HEK293 (cell line): ENCODE results near the gene GDPGP1.

Source experiments
- KLF10 ChIP-seq: fragments of 450-650 bp; IDR thresholded peaks from 2 replicates; pipeline ENCODE4 v1.5.1; 2018; ENCODE audit warnings: missing biosample characterization, mild to moderate bottlenecking, missing genetic modification characterization
- KLF16 ChIP-seq: fragments of 450-650 bp; formaldehyde crosslinking; IDR thresholded peaks from 2 replicates; pipeline ENCODE4 v1.5.1; 2017; ENCODE audit warnings: missing biosample characterization, missing genetic modification characterization
- YY1 ChIP-seq: fragments of 450-650 bp; formaldehyde crosslinking; IDR thresholded peaks from 2 replicates; pipeline ENCODE4 v1.5.1; 2018; ENCODE audit warnings: missing biosample characterization, missing genetic modification characterization
- ZNF133 ChIP-seq: fragments of 450-650 bp; formaldehyde crosslinking; IDR thresholded peaks from 2 replicates; pipeline ENCODE4 v1.5.1; 2016; ENCODE audit warnings: missing biosample characterization, missing genetic modification characterization
- ZNF549 ChIP-seq: fragments of 450-650 bp; IDR thresholded peaks from 2 replicates; pipeline ENCODE4 v1.5.1; 2018; ENCODE audit warnings: missing biosample characterization, missing genetic modification characterization, mild to moderate bottlenecking, inconsistent platforms, moderate library complexity
- ZNF660 ChIP-seq: fragments of 450-650 bp; IDR thresholded peaks from 2 replicates; pipeline ENCODE4 v1.5.1; 2018; ENCODE audit warnings: missing biosample characterization, mild to moderate bottlenecking, missing genetic modification characterization
- ZNF707 ChIP-seq: fragments of 450-650 bp; formaldehyde crosslinking; IDR thresholded peaks from 2 replicates; pipeline ENCODE4 v1.5.1; 2016; ENCODE audit warnings: missing biosample characterization, missing genetic modification characterization
- ZNF747 ChIP-seq: fragments of 450-650 bp; formaldehyde crosslinking; IDR thresholded peaks from 2 replicates; pipeline ENCODE4 v1.5.1; 2016; ENCODE audit warnings: missing biosample characterization, missing genetic modification characterization
- TF ChIP-seq, protein P1 (sequence below): fragments of 450-650 bp; formaldehyde crosslinking; IDR thresholded peaks from 2 replicates; pipeline ENCODE4 v1.5.1; 2017; ENCODE audit warnings: missing biosample characterization, missing genetic modification characterization
- TF ChIP-seq, protein P2 (sequence below): fragments of 450-650 bp; formaldehyde crosslinking; IDR thresholded peaks from 2 replicates; pipeline ENCODE4 v1.5.1; 2016; ENCODE audit warnings: missing biosample characterization, missing genetic modification characterization
- TF ChIP-seq, protein P3 (sequence below): fragments of 450-650 bp; formaldehyde crosslinking; IDR thresholded peaks from 2 replicates; pipeline ENCODE4 v1.5.1; 2016; ENCODE audit warnings: missing biosample characterization, missing genetic modification characterization
- TF ChIP-seq, protein P4 (sequence below): fragments of 450-650 bp; formaldehyde crosslinking; IDR thresholded peaks from 2 replicates; pipeline ENCODE4 v1.5.1; 2016; ENCODE audit warnings: missing biosample characterization, missing genetic modification characterization

DNA sequence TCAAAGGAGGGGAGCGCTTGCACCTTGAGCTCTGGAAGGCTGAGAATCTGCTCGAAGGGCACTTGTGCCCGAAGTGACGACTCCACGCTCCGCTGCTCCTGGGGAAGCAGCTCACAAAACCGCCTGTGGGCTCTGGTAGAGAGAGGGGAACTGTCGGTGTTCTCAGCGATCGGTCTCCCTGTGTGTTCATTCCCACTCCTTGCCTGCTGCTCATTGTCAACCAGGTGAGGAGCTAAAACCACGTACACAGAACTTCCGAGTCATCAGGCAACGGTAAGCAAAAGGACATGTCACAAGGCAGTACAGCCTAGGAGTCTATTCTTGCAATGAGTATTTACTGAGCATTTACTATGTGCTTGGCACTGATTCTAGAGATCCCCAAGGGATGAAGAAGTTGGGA, 1.8 kb upstream of the GDPGP1 start:
- TF ChIP-seq KLF16 (tag by site-specific recombination) (no peak), YY1 (tag by site-specific recombination) (no peak), ZNF660 (tag by site-specific recombination) (no peak), KLF10 (no peak), ZNF707 (tag by site-specific recombination) (no peak), ZNF747 (no peak), ZNF133 (tag by site-specific recombination) (no peak), ZNF549 (no peak)
- TF ChIP-seq, protein P1, sequence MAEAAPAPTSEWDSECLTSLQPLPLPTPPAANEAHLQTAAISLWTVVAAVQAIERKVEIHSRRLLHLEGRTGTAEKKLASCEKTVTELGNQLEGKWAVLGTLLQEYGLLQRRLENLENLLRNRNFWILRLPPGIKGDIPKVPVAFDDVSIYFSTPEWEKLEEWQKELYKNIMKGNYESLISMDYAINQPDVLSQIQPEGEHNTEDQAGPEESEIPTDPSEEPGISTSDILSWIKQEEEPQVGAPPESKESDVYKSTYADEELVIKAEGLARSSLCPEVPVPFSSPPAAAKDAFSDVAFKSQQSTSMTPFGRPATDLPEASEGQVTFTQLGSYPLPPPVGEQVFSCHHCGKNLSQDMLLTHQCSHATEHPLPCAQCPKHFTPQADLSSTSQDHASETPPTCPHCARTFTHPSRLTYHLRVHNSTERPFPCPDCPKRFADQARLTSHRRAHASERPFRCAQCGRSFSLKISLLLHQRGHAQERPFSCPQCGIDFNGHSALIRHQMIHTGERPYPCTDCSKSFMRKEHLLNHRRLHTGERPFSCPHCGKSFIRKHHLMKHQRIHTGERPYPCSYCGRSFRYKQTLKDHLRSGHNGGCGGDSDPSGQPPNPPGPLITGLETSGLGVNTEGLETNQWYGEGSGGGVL: no peak
- TF ChIP-seq, protein P2, sequence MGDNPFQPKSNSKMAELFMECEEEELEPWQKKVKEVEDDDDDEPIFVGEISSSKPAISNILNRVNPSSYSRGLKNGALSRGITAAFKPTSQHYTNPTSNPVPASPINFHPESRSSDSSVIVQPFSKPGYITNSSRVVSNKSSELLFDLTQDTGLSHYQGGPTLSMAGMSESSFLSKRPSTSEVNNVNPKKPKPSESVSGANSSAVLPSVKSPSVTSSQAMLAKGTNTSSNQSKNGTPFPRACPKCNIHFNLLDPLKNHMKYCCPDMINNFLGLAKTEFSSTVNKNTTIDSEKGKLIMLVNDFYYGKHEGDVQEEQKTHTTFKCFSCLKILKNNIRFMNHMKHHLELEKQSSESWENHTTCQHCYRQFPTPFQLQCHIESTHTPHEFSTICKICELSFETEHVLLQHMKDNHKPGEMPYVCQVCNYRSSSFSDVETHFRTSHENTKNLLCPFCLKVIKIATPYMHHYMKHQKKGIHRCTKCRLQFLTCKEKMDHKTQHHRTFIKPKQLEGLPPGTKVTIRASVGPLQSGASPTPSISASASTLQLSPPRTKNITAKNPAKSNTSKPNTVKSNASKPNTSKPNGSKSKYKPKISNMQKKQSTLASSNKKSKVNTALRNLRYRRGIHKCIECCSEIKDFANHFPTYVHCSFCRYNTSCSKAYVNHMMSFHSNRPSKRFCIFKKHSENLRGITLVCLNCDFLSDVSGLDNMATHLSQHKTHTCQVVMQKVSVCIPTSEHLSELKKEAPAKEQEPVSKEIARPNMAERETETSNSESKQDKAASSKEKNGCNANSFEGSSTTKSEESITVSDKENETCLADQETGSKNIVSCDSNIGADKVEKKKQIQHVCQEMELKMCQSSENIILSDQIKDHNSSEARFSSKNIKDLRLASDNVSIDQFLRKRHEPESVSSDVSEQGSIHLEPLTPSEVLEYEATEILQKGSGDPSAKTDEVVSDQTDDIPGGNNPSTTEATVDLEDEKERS (tag by site-specific recombination): no peak
- TF ChIP-seq, protein P3, sequence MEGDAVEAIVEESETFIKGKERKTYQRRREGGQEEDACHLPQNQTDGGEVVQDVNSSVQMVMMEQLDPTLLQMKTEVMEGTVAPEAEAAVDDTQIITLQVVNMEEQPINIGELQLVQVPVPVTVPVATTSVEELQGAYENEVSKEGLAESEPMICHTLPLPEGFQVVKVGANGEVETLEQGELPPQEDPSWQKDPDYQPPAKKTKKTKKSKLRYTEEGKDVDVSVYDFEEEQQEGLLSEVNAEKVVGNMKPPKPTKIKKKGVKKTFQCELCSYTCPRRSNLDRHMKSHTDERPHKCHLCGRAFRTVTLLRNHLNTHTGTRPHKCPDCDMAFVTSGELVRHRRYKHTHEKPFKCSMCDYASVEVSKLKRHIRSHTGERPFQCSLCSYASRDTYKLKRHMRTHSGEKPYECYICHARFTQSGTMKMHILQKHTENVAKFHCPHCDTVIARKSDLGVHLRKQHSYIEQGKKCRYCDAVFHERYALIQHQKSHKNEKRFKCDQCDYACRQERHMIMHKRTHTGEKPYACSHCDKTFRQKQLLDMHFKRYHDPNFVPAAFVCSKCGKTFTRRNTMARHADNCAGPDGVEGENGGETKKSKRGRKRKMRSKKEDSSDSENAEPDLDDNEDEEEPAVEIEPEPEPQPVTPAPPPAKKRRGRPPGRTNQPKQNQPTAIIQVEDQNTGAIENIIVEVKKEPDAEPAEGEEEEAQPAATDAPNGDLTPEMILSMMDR (tag by site-specific recombination): no peak
- TF ChIP-seq, protein P4, sequence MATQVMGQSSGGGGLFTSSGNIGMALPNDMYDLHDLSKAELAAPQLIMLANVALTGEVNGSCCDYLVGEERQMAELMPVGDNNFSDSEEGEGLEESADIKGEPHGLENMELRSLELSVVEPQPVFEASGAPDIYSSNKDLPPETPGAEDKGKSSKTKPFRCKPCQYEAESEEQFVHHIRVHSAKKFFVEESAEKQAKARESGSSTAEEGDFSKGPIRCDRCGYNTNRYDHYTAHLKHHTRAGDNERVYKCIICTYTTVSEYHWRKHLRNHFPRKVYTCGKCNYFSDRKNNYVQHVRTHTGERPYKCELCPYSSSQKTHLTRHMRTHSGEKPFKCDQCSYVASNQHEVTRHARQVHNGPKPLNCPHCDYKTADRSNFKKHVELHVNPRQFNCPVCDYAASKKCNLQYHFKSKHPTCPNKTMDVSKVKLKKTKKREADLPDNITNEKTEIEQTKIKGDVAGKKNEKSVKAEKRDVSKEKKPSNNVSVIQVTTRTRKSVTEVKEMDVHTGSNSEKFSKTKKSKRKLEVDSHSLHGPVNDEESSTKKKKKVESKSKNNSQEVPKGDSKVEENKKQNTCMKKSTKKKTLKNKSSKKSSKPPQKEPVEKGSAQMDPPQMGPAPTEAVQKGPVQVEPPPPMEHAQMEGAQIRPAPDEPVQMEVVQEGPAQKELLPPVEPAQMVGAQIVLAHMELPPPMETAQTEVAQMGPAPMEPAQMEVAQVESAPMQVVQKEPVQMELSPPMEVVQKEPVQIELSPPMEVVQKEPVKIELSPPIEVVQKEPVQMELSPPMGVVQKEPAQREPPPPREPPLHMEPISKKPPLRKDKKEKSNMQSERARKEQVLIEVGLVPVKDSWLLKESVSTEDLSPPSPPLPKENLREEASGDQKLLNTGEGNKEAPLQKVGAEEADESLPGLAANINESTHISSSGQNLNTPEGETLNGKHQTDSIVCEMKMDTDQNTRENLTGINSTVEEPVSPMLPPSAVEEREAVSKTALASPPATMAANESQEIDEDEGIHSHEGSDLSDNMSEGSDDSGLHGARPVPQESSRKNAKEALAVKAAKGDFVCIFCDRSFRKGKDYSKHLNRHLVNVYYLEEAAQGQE (tag by site-specific recombination): no peak
